Astrocyte of the cerebellum (primary cell): ENCODE measurements around the gene RTN3.
A peak's percentile ranks its signal among the peaks of the same experiment; 100 is the strongest.

Experiments used
- DNase-seq: peaks from one replicate; pipeline ENCODE4 v3.0.0-alpha.2; 2011; ENCODE audit warnings: low read depth
- H3K4me3 ChIP-seq: 2 replicates; pipeline ENCODE4 v1.5.1; 2011; ENCODE audit warnings: mild to moderate bottlenecking, low read depth, low read length, moderate library complexity
- in situ Hi-C: cut with HindIII; loops from 2 replicates; pipeline ENCODE4 v1.10.0; 2017; ENCODE audit warnings: low sequenced_read_pairs
- TF ChIP-seq, protein P1 (sequence below): IDR thresholded peaks from 2 replicates; pipeline ENCODE4 v1.5.1; 2012; ENCODE audit warnings: low read length, low read depth, moderate library complexity, mild to moderate bottlenecking; ENCODE audit errors: missing control alignments

Gene RTN3

DNA sequence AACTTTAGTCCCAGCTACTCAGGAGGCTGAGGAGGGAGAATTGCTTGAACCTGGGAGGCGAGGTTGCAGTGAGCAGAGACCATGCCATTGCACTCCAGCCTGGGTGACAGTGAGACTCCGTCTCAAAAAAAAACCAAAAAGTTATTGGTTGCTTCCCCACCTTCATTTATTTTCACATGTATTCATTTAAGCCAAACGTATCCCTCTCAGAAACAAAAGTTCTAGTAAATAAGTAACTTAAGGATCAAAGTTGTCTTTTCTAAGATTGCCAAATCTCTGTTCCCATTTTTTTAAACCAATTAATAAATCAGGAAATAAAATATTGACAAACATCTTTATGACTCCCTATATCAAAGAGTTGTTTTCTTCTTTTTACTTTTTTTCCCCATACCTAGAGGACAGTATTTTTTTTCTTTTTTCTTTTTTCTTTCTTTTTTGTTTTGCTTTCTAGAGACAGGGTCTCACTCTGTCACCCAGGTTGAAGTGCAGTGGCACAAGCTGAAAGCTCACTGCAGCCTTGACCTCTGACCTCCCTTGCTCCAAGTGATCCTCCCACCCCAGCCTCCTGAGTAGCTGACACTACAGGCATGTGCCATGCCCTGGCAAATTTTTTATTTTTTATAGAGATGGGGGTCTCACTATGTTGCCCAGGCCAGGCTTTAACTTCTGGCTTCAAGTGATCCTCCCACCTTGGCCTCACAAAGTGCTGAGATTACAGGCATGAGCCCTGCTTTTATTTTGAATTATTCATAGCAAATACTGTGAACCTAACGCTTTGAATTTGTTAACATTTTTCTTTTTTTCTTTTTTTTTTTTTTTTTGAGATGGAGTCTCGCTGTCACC is 75.8 kb downstream of the RTN3 start:
- no peak overlapping the region for H3K4me3 ChIP-seq
- DNase-seq = no peak
- TF ChIP-seq, protein P1, sequence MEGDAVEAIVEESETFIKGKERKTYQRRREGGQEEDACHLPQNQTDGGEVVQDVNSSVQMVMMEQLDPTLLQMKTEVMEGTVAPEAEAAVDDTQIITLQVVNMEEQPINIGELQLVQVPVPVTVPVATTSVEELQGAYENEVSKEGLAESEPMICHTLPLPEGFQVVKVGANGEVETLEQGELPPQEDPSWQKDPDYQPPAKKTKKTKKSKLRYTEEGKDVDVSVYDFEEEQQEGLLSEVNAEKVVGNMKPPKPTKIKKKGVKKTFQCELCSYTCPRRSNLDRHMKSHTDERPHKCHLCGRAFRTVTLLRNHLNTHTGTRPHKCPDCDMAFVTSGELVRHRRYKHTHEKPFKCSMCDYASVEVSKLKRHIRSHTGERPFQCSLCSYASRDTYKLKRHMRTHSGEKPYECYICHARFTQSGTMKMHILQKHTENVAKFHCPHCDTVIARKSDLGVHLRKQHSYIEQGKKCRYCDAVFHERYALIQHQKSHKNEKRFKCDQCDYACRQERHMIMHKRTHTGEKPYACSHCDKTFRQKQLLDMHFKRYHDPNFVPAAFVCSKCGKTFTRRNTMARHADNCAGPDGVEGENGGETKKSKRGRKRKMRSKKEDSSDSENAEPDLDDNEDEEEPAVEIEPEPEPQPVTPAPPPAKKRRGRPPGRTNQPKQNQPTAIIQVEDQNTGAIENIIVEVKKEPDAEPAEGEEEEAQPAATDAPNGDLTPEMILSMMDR = no peak
- in situ Hi-C loops = no loop called here

DNA sequence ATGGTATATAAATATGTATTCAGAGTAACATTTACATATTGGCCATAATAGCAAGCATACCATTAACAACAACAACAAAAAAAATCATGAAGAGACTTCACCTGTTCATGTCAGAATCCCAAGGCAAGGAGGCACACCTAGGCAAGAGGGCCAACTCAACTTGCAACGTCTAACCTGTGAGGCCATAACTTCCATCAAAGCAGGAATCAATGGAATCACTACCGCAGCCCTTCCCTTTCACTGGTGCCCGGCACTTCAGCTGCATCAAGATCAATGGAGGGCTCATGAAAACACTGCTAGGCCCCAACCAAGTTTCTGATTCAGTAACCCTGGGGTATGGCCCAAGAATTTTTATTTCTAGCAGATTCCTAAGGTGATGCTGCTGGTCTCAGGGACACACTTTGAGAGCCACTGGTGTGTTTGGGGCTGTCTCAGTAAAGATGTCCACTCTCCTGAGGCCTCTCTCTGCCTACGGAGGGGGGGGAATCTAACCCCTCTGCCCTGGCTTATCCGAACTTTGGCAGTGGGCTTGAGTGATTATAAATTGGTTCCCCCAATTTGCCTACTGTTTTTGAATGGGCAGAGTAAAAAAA is 79.3 kb downstream of the RTN3 start:
- H3K4me3 ChIP-seq = no peak overlapping the region
- no peak for DNase-seq
- TF ChIP-seq, protein P1 = no peak
- in situ Hi-C loops = no loop called here

DNA sequence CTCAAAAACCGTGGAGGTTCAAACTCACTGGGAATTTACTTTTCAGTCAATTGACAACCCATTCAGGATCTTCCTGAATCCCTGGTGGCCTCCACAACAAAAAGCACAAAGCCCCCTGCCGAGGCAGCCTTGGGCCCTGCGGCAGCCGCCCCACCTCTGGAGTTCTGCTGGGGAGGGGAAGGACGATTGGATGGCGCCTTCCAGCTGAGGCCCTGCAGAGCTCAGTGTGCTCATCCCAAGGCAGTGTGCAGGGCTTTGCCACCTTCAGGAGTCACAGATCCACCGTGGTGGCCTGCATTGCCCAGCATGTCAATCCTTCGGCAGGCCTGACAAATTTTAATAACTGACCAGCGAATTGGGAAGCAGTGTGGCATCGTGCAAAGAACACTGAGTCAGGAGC is 79.9 kb downstream of the RTN3 start:
- TF ChIP-seq, protein P1 = no peak
- in situ Hi-C loops = no loop called here

DNA sequence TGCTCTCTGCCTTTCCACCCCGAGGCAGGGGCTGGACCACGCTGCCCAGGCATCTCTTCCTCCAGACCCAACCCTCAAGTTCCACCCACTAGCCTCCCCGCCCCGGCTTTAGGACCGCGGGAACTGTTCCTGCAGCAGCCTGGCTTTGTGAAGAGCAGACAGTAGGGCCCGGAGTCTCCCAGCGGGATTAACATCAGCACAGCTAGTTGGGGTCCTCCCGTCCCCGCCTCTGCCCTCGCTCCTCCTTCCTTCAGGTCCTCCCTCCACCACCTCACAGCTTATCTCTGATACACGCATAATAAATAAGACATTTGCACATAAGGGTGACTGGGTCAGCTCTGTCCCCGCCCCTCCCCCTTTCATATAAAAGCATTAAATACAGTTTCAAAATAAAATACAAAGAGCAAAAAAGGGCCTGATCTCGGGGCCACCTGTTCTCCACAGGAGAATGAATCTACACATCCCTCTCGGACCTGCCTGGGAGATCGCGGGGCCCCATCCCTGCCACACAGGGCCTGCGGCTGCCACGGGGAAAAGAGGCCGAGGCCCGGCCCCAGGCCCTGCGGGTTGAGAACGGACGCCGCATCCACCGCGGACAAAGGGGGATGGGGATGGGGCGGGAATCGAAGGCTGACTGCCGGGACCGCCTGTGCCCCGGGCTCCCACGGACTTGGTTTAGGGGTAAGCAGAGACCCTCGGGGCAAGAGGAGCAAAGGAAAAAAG is 80.8 kb downstream of the RTN3 start:
- DNase-seq = no peak
- TF ChIP-seq, protein P1 = no peak
- peak overlapping the region; percentile 27 for H3K4me3 ChIP-seq
- in situ Hi-C loops = no loop called here

More for the DNA sequence above, 79.9 kb downstream of the RTN3 start:
- DNase-seq = no peak
- no peak overlapping the region for H3K4me3 ChIP-seq

DNA sequence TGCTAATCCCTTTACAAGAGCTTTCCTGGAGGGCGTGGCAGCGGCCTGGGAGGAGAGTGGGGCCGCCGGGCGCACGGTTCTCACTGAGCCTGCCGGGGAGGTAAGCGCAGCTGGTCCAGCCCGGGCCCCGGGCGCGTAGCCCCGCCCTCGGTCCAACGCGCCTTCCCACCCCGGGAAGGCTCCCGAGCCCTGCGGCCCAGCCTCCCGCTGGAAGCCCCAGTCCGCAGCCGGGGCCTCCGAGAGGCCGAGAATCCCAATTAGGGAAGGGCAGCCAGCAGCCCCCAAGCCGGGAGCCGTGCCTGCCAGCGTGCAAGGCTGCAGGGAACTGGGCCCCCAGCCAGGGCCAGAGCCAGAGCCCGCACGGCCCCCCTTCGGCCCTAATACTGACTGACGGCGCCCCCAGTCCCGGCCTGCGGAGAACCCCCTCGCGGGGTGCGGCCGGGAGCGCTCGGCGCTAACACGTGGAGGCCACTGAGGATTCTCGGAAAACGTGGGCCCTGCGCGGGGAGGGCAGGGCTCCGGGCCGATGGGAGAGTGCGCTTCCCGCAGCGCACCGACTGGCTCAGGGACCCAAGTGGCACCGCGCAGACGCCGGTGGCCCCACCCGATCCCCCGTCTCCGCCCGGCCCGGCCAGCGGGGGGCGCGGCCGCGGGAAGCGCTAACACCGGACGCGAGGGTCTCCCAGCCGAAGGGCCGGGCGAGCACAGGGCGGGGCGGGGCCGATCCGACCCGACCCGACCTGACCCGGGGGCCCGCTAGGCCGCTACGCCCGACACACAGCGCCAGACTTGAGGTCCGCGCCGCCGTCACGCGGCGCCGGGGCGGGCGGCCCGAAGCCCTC is 81.6 kb downstream of the RTN3 start:
- in situ Hi-C loops = no loop called here
- no peak for DNase-seq
- TF ChIP-seq, protein P1 = no peak
- peak overlapping the region; percentile 27 for H3K4me3 ChIP-seq
